HTR-8/SVneo (cell line): ENCODE results near the gene TENM4.

ENCODE experiments used
- DNase-seq: peaks from one replicate; pipeline ENCODE4 v3.0.0; 2011; ENCODE audit warnings: low spot score, mixed read lengths; ENCODE audit not compliant: insufficient read length
- FAIRE-seq: peaks from 2 replicates; lab custom pipeline; 2011; peaks lifted over from hg19 to GRCh38; lab: Jason Lieb, UNC

The TENM4 gene

GRCh38 chr11:79396674-79397073 lies 44.2 kb downstream of the TENM4 start:
- FAIRE-seq (no peak), DNase-seq (no peak)

GRCh38 chr11:79396001-79396400 lies 44.8 kb downstream of the TENM4 start:
- FAIRE-seq (no peak), DNase-seq (no peak)

- FAIRE-seq (no peak), DNase-seq (no peak)
Measured at GRCh38 chr11:79393362-79394043, 47.3 kb downstream of the TENM4 start.

GRCh38 chr11:79392161-79392560 lies 48.7 kb downstream of the TENM4 start:
- no peak for DNase-seq
- FAIRE-seq: peak; percentile 69

- DNase-seq (no peak), FAIRE-seq (no peak)
Measured at GRCh38 chr11:79390923-79391322, 49.9 kb downstream of the TENM4 start.

- DNase-seq (no peak), FAIRE-seq (no peak)
Measured at GRCh38 chr11:79390477-79390876, 50.4 kb downstream of the TENM4 start.

GRCh38 chr11:79388201-79388600 lies 52.6 kb downstream of the TENM4 start:
- FAIRE-seq: no peak
- no peak for DNase-seq

GRCh38 chr11:79383874-79384273 lies 57.0 kb downstream of the TENM4 start:
- FAIRE-seq: no peak
- DNase-seq: no peak

GRCh38 chr11:79382301-79383050 lies 58.4 kb downstream of the TENM4 start:
- no peak for DNase-seq
- no peak for FAIRE-seq

GRCh38 chr11:79381036-79381435 lies 59.8 kb downstream of the TENM4 start:
- DNase-seq (no peak), FAIRE-seq (no peak)

- DNase-seq: no peak
- FAIRE-seq: no peak
Measured at GRCh38 chr11:79377406-79377805, 63.4 kb downstream of the TENM4 start.

GRCh38 chr11:79375818-79376550 lies 64.8 kb downstream of the TENM4 start:
- FAIRE-seq (no peak), DNase-seq (no peak)

GRCh38 chr11:79374727-79375126 lies 66.1 kb downstream of the TENM4 start:
- DNase-seq: no peak
- FAIRE-seq: no peak

GRCh38 chr11:79371724-79372123 lies 69.1 kb downstream of the TENM4 start:
- DNase-seq (no peak), FAIRE-seq (no peak)

GRCh38 chr11:79371152-79371551 lies 69.7 kb downstream of the TENM4 start:
- DNase-seq: no peak

GRCh38 chr11:79369055-79369454 lies 71.8 kb downstream of the TENM4 start:
- FAIRE-seq: no peak
- DNase-seq: no peak

More at GRCh38 chr11:79371152-79371551, 69.7 kb downstream of the TENM4 start:
- FAIRE-seq: no peak

- DNase-seq (no peak), FAIRE-seq (no peak)
Measured at GRCh38 chr11:79367844-79368243, 73.0 kb downstream of the TENM4 start.

GRCh38 chr11:79366218-79366617 lies 74.6 kb downstream of the TENM4 start:
- DNase-seq (no peak), FAIRE-seq (no peak)

GRCh38 chr11:79363861-79364378 lies 76.9 kb downstream of the TENM4 start:
- DNase-seq (no peak), FAIRE-seq (no peak)

GRCh38 chr11:79363256-79363655 lies 77.6 kb downstream of the TENM4 start:
- FAIRE-seq (no peak), DNase-seq (no peak)

- DNase-seq (no peak), FAIRE-seq (no peak)
Measured at GRCh38 chr11:79362821-79363220, 78.0 kb downstream of the TENM4 start.
